ENCODE results near the gene ALS2CL.

- TF ChIP-seq L3MBTL2 (conservative IDR thresholded peaks at IDR 0.05), result peak; percentile 63
- no peak for TF ChIP-seq ZNF384 (IDR thresholded peaks at IDR 0.05)
- TF ChIP-seq NFRKB (IDR thresholded peaks at IDR 0.05), result no peak
- TF ChIP-seq PKNOX1 (IDR thresholded peaks at IDR 0.05), result no peak
- TF ChIP-seq LEF1 (IDR thresholded peaks at IDR 0.05; ENCODE audit: borderline replicate concordance), result no peak
- no peak for TF ChIP-seq SP1 (IDR thresholded peaks at IDR 0.05)
- no peak for TF ChIP-seq ELF4 (IDR thresholded peaks at IDR 0.05)
- no peak for TF ChIP-seq TARDBP (IDR thresholded peaks at IDR 0.05)
- TF ChIP-seq BHLHE40 (IDR thresholded peaks at IDR 0.05; ENCODE audit: borderline replicate concordance), result no peak
- TF ChIP-seq FOXM1 (IDR thresholded peaks at IDR 0.05; ENCODE audit: borderline replicate concordance), result no peak
- no peak for TF ChIP-seq SUZ12 (IDR thresholded peaks at IDR 0.05)
- no peak for TF ChIP-seq FOXA1 (IDR thresholded peaks at IDR 0.05)
- no peak for TF ChIP-seq HDGF (IDR thresholded peaks at IDR 0.05; ENCODE audit: borderline replicate concordance)
- TF ChIP-seq FOXK2 (IDR thresholded peaks at IDR 0.05), result no peak
These were observed at the start of gene ALS2CL for GRCh38 chr3:46693038-46693891.
